HG03442 (cell line): ENCODE measurements around the gene MAP2K7.

ENCODE experiments used
- ATAC-seq: cut with Tn5 transposase; IDR thresholded peaks from one replicate; pipeline ENCODE4 v1.9.1; 2021; ENCODE audit warnings: mild to moderate bottlenecking, moderate library complexity; ENCODE audit not compliant: unreplicated experiment

Gene MAP2K7

GRCh38 chr19:7866399-7867091 is 37.1 kb upstream of the MAP2K7 start:
- no peak for ATAC-seq

GRCh38 chr19:7867092-7867844 is 36.4 kb upstream of the MAP2K7 start:
- no peak for ATAC-seq

GRCh38 chr19:7868326-7868670 is 35.4 kb upstream of the MAP2K7 start:
- ATAC-seq, result no peak

- peak; percentile 65 for ATAC-seq
Measured at GRCh38 chr19:7868671-7869452, 34.8 kb upstream of the MAP2K7 start.

- peak; percentile 56 for ATAC-seq
Measured at GRCh38 chr19:7869453-7869909, 34.2 kb upstream of the MAP2K7 start.

GRCh38 chr19:7869910-7870511 is 33.7 kb upstream of the MAP2K7 start:
- ATAC-seq, result no peak

GRCh38 chr19:7870571-7871436 is 32.9 kb upstream of the MAP2K7 start:
- ATAC-seq, result no peak

GRCh38 chr19:7871437-7872305 is 32.0 kb upstream of the MAP2K7 start:
- no peak for ATAC-seq

- ATAC-seq, result no peak
Measured at GRCh38 chr19:7872306-7873204, 31.1 kb upstream of the MAP2K7 start.

GRCh38 chr19:7873304-7874075 is 30.2 kb upstream of the MAP2K7 start:
- no peak for ATAC-seq

GRCh38 chr19:7874076-7874896 is 29.4 kb upstream of the MAP2K7 start, which contains the start of gene PRR36:
Gene PRR36 (minus strand): TSS chr19:7874390. CDS start chr19:7873689, 701 bp downstream.
- ATAC-seq, result no peak

GRCh38 chr19:7874897-7875273 is 28.8 kb upstream of the MAP2K7 start:
- ATAC-seq, result no peak

GRCh38 chr19:7877249-7877836 is 26.3 kb upstream of the MAP2K7 start:
- ATAC-seq, result no peak

GRCh38 chr19:7879111-7879807 is 24.4 kb upstream of the MAP2K7 start:
- ATAC-seq, result no peak

GRCh38 chr19:7879836-7880235 is 23.8 kb upstream of the MAP2K7 start:
- no peak for ATAC-seq

- ATAC-seq, result no peak
Measured at GRCh38 chr19:7881910-7882309, 21.8 kb upstream of the MAP2K7 start.
